Activated CD4-positive, alpha-beta T cell treated with anti-CD3 and anti-CD28 coated beads, Interleukin-2, amount 50 U/mL, for 4 hours (primary cell): ENCODE measurements around the gene BBIP1.
A peak's percentile ranks its signal among the peaks of the same experiment; 100 is the strongest.

Experiments
- DNase-seq, 2 experiments: peaks; one replicate each; pipeline ENCODE4 v3.0.0-alpha.2; 2020

Gene BBIP1

GRCh38 chr10:110861930-110862649, 56.9 kb downstream of the BBIP1 start:
- DNase-seq = no peak

- DNase-seq = no peak
Measured at GRCh38 chr10:110861476-110861875, 57.5 kb downstream of the BBIP1 start.

- DNase-seq = peak in 1 of 2 experiments; percentile 30
Measured at GRCh38 chr10:110860576-110861241, 58.3 kb downstream of the BBIP1 start.

- no peak for DNase-seq
Measured at GRCh38 chr10:110859973-110860376, 59.0 kb downstream of the BBIP1 start.

- no peak for DNase-seq
Measured at GRCh38 chr10:110859206-110859972, 59.6 kb downstream of the BBIP1 start.

GRCh38 chr10:110858297-110858934, 60.6 kb downstream of the BBIP1 start:
- no peak for DNase-seq

- no peak for DNase-seq
Measured at GRCh38 chr10:110857265-110858171, 61.5 kb downstream of the BBIP1 start.

GRCh38 chr10:110853921-110854605, 64.9 kb downstream of the BBIP1 start:
- DNase-seq = no peak

- DNase-seq = no peak
Measured at GRCh38 chr10:110852947-110853346, 66.0 kb downstream of the BBIP1 start.

- DNase-seq = peak in 1 of 2 experiments; percentile 33
Measured at GRCh38 chr10:110852255-110852896, 66.6 kb downstream of the BBIP1 start.

- no peak for DNase-seq
Measured at GRCh38 chr10:110851020-110851612, 67.9 kb downstream of the BBIP1 start.

- no peak for DNase-seq
Measured at GRCh38 chr10:110850099-110850498, 68.9 kb downstream of the BBIP1 start.
